ENCODE measurements around the gene MKS1.

The MKS1 gene

DNA sequence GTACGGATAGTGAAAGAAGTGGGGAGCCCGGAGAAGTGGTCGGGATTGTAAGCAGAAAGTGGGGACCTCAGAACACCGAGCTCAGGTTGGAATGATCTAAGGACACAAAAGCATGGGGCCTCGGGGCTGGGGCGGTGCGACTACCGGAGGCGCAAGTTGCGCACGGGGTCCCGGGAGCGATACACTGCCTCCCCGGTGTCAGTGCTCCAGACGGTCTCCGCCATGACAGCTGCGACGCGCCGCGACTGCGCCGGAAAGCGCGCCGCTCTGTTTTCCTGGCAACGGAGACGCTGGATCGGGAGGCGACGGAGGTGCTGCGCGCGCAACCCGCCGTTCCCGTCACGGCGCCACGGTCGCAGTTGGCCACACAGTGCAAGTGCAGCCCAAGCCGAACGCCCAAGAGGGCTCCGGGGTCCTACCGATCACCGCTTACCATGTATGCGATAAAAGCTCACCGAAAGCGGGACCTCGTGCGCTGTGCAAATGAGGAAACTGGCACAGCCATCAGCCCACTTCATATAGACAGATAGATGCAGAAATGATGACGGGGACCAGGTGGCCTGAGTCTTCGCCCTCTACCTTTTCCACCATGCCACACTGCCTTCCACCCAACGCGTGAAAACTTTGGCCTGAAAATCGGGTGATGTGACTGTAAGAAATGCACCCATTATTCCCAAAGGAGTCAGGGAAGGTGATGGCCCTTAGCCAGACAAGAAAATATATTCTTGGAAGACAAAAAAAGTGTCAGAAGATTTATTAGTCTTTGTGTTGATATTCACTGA is at the start of gene MKS1:
Gene MKS1, minus strand, starts transcription at position 249 of the 782 bp plus-strand sequence. Its CDS starts 25 bp downstream, at position 224.
- DNase-seq: peak; percentile 96

DNA sequence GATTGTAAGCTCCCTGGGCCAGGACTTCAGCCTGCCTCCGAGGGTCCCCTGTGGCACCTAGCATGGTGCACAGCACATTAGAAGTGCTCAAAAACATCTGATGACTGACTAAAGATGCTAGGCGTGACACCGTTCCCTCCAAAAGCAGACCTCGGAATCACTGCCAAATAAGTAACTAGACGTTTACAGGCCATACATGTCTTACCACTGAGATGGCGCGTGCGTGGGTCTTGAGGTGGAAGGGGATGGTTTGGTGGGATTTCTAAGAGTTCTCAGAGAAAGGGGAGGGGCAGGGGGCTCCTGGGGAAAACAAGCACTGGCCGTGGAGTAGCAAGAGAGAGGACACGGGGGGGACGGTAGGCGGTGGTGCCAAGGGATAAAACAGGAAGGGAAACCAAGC is 49.3 kb upstream of the MKS1 start:
- no peak for DNase-seq

DNA sequence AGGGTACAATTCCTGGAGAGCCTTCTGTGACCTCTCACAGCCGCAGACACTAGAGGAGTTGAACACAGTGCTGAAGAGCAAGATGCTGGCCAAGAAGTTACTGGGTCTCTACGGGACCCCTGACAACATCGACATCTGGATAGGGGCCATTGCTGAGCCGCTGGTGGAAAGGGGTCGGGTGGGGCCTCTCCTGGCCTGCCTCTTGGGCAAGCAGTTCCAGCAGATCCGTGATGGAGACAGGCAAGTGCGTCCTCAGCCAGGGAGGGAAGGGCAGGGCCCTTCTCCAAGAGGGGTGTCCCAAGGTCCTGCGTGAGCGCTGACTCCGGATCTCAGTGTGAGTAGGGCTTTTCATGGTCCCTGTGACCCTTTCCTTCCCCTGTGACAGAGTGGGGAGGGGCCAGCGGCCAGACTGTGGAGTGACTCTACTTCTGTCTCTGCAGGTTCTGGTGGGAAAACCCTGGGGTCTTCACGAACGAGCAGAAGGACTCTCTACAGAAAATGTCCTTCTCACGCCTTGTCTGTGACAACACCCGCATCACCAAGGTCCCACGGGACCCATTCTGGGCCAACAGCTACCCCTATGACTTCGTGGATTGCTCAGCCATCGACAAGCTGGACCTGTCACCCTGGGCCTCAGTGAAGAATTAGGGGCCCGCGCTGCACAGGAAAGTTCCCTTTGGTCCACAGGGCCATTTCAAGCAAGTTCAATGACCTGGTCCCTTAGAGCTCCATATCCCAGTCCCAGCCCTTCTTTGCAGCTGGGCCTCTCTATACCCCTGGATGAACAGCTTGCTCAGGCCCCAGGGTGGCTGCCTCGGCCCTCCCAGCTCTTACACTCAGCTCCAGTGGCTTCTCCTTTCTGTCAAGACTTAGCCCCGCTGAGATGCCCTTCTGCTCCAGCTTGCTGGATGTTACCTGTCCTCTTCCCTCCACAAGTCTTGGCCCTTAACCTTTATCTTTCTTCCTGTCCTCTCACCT is 48.6 kb upstream of the MKS1 start:
- no peak for DNase-seq

DNA sequence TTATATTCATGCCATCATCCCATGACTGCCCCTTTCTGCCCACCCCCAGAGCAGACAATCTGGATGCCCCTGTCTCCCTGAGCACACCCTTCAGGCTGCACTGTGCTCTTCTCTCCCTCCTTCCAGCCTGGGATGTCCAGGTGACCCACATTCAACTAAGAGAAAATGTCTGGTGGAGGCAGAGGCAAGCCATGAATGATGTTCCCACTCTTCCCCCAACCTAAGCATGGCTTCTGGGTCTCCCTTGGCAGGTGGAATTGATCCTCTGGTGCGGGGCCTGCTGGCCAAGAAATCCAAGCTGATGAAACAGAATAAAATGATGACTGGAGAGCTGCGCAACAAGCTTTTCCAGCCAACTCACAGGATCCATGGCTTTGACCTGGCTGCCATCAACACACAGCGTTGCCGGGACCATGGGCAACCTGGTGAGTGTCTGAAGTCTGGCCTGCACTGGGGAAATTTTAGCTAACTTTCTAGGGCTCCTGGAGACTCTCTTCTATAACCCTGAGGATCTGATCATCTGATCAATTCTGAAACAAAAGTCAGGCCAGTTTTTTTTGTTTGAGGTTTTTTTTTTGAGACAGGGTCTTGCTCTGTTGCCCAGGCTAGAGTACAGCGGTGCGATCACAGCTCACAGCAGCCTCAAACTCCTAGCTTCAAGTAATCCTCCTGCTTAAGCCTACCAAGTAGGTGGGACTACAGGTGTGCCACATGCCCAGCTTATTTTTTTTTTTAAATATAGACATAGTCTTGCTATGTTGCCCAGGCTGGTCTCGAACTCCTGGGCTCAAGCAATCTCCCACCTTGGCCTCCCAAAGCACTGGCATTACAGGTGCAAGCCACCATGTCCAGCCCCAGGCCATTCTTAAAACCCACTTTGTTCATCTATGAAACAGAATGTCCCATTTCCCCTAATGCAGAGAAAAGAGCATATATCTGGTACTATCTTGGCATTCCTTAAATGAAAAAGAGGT is 47.1 kb upstream of the MKS1 start:
- no peak for DNase-seq

DNA sequence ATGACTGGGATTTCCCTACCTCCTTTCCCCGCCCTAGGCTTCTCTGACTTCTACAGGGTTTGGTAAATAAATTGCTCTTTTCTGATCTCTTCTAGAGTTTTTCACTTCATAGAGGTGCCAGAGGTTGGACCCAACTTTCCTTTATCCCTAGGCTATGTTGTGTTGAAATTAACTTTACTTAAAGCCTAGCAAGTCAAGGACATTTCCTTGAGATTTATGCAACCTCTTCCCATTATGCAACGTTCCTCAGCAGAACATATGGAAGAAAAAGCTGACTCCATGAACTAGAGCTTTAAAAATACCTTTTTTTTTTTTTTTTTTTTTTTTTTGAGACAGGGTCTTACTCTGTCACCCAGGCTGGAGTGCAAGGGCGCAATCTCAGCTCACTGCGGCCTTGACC is 46.2 kb upstream of the MKS1 start:
- DNase-seq: no peak

DNA sequence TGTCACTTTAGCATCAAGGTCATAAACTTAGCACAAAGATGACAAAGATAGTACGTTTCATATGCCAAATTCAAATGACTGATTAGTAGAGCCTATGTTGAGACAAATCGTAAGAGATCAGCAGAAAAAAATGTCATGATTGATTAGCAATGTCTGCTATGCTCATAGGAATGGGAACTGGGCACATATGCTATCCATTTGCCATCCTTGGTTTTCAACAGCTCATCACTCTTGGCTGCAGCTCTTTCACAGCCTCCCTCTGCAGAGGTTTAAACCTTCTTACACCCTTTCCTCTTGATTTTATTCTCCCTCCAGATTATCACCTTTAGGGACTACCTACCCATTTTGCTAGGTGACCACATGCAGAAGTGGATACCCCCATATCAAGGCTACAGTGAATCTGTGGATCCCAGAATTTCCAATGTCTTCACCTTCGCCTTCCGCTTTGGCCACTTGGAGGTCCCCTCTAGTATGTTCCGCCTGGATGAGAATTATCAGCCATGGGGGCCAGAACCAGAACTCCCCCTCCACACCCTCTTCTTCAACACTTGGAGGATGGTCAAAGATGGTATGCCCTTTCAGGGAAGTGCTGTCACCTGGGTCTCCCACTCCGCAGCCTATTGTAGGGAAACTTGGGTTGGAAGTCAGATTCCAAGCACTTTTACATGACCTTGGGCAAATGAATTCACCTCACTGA is 45.5 kb upstream of the MKS1 start:
- no peak for DNase-seq

DNA sequence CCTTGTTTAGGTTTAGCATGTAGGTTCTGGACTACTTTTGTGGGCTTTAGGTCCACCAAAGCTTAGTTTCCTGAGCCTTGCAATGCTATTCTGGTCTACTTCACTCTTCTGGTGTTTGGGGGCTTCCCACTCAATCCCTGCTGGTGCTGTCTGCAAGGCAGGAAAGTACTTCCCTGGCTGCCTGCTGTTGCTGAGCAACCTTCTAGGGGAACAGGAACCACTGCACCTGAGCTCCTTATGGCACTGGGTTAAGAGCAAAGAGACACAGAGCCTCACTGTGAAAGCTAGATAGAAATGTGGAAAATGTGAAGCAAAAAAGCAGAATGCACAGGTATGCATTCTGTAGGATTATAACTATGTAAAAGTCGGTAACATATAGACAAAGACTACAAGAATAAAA is 44.7 kb upstream of the MKS1 start:
- DNase-seq: no peak

DNA sequence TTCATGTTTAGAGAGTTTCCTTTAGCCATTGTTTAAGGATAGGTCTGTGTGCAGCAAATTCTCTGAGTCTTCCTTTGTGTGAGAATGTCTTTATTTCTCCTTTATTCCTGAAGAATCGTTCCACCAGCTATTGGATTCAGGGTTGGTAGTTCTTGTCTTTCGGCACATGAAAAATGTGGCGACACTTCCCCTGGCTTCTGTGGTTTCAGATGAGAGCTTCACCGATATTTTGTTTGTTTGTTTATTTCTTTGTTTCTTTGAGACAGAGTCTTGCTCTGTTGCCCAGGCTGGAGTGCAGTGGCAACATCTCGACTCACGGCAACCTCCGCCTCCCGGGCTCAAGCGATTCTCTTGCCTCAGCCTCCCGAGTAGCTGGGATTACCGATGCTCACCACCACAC is 43.1 kb upstream of the MKS1 start:
- DNase-seq: no peak

DNA sequence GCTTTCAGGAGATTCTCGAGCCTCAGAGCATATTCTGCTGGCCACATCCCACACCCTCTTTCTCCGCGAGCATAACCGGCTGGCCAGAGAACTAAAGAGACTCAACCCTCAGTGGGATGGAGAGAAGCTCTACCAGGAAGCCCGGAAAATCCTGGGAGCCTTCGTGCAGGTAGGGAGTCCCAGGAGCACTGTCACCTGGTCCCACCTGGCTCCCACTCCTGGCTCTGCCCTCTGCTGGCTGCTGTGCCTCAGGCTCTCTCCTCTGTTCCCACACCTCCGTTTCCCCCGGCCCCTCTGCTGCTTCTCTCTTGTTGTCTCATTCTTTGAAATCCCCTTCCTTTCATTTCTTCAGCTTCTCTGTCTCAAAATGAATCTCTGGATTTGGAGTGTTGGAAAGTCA is 35.7 kb upstream of the MKS1 start:
- DNase-seq: no peak

DNA sequence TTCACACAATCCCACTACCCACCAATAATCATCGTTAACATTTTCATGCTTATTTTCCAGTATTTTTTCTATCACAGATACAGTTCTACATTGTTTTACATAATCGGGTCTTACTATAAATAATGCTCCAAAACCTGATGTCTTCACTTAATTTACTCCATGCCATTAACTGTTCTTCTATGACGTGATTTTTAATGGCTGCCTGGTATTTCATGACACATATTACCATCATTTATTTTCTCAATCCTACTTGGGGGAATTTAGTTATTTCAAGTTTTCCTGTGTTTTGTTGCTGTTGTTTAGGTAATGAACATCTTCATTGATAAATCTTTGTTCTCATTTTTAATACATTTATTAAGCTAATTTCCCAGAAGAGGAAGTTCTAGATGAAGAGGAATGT is 34.0 kb upstream of the MKS1 start:
- DNase-seq: no peak

DNA sequence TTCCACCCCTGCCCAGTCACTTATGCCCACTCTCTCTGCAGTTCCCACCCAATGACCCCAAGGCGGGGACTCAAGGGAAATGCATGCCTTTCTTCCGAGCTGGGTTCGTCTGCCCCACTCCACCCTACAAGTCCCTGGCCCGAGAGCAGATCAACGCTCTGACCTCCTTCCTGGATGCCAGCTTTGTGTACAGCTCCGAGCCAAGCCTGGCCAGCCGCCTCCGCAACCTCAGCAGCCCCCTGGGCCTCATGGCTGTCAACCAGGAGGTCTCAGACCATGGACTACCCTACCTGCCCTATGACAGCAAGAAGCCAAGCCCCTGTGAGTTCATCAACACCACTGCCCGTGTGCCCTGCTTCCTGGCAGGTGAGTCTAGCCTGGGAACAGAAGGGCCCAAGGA is 33.1 kb upstream of the MKS1 start:
- DNase-seq: no peak

DNA sequence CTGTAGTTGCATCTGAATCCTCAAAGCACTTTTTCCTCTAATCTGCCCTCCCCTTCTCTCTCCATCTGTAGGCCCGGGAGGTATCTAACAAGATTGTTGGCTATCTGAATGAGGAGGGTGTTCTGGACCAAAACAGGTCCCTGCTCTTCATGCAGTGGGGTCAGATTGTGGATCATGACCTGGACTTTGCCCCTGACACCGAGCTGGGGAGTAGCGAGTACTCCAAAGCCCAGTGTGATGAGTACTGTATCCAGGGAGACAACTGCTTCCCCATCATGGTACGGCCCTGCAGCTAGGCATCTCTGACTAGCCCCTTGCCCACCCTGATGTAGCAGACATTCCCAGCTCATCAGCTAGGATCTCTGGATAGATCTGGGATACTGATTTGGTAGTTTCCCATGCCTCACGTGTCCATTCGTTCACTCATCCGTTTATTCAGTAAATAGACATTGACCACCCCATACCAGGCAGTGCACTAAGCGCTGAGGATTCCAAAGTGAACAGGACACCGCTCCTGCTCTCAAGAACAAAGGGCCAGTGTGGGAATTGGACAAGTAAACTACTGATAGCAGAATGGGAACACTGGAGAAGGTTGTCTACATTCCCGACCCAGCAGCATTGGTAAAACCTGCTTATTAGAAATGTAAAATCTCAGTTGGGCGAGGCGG is 31.4 kb upstream of the MKS1 start:
- DNase-seq: no peak

DNA sequence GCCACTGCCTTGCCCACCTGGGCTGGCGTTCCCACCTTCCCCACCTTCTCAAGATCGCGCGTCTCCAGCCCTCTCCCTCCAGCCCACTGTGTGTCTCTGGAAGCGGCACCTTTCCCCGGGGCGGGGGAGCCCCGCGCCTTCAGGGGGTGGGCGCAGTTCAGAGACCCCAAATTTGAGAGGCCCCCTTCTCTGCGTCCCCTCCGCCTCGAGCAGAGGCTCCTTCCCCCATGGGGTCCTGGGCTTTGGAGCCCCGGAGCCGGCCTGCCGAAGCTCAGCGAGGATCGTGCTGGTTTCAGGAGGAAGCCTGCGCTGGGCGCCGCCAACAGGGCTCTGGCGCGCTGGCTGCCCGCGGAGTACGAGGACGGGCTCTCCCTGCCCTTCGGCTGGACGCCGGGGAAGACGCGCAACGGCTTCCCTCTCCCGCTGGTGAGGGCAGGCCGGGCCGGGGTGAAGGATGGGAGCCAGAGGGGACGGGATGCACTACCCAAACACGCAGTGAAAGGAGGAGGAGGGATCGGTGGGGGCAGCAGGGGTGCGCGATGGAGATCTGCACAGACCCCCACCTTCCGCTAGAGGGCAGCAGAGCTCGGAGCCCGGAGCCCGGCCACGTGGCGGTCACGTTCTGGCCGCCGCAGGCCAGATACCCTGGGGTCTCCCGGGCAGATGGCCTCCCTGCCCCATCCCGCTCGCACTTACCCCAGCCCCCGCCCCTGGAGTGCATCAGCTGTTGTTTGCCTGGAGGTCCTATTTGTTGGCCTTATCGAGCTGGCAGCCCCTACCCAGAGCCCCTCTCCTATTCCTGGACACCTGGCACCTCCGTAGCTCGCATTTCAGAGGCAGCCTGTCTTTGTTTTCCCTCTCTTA is 30.4 kb upstream of the MKS1 start:
- peak; percentile 77 for DNase-seq

DNA sequence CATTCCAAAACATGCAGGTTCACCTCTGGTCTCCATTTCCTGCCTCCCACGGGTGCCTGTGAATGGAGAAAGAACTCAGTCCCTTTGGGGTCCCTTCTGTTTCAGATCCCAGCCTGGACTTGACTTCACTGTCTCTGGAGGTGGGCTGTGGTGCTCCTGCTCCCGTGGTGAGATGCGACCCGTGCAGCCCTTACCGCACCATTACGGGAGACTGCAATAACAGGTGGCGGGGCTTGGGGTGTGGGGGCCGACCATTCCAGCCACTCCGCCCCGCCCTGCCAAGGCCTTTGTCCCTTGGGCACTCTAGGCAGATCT is 29.9 kb upstream of the MKS1 start:
- no peak for DNase-seq

DNA sequence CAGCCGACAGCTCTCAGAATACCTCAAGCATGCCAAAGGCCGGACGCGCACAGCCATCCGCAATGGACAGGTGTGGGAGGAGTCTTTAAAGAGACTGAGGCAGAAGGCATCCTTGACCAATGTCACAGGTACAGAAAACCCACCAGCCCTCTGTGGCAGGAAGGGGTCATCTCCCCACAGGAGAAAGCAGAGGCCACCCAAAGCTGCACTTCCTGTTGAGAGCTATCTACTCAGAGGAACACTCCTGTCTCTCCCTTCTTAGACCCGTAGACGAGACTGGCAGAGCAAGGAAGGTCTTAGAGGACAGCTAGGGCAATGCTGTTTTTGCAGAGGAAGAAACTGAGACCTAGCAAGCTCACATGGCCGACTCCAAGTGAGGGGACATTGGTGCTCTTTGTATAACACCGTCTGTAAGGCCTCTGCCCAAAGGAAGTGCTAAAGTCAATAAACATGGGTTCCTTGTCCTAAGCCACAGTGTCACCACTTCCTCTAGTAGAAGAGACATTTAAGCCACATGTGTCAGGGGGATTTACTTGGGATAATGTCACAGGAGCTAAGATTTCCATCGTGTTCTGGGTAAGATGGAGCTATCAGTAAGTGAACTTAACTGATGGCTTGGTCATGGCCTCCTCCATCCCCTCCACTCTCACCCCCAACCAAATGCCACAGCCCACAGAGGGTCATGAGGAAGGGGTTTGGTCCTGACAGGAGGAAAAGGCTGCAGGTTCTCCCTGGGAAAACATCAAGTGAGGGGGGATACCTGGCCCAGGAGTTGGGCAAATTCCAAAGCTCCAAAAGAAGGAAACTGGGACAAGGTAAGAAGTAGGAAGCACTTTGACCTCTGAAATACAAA is 28.7 kb upstream of the MKS1 start:
- DNase-seq: no peak

DNA sequence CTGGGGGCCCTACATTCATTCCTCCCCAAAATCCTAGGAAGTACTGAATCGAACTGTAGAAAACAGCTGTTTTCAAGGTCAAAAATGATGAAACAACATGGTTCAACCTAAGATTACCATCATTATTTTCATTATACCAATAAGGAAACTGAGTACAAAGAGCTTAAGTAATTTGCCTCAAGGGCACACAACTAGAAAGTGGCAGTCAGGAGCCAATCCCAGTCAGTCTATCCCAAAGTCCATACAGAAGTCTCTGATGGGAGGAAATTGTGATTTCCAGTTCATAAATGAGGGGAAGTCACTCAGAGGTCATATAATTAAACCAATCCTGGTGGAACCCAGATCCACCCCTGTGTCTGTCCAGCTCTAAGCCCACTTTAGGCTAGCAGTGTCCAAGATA is 27.7 kb upstream of the MKS1 start:
- no peak for DNase-seq

DNA sequence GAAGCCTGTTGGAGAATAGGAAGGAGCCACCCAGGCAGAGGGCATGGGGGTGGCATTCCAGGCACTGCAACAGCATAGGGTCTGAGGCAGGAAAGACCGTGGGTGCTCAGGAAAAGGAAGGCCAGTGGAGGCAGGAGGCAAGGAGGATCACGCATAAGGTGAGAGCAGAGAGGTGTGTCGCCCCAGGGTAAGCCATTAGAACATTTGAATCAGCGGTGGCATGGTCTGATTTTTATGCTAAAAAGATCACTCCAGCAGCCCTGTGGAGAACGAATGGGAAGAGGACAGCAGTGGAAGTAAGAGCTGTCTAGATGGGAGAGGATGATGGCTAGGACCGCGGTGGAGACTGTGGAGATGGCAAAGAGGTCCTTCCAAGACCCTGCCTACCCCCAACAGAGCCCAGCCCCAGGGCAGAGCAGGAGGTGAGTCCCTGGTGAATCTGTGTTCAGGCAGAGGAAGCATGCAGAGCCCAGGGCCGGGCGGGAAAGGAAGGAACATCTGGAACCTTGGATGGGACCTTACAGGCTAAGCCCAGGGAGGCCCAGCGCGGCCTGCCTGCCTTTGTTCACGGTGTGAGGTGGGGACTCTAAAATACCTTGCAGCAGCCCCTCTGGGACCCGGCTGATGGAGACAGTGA is 27.2 kb upstream of the MKS1 start:
- DNase-seq: no peak

DNA sequence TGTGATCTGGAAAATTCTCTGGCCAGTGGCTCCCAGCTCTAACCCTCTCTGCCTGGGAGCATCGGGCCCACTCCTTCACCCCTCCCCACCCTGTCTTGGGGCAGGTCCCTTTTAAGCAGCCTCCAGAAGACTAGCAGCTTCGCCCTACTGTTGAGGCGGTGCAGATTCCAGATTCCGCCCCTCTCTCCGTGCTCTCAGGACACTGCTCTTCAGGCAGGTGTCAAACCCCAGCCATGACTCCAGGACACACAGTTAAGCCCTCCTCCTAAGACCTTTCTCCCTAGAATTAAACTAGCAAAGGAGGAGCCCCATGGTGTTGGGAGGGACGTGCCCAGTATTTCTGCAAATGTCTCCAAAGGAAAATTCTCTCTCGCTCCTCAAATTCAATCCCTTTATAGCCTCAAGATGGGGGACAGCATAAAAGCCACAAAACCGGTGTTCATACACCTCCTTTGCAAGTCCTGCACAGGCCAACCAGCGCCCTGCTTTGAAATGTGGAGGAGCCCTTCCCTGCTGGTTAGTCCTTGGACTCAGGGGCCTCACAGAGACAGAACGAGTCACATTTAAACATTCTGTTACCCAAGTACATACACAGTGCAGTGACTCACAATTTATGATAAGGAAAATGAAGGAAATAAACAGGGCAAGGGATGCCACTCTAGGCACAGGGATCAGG is 26.5 kb upstream of the MKS1 start:
- no peak for DNase-seq

DNA sequence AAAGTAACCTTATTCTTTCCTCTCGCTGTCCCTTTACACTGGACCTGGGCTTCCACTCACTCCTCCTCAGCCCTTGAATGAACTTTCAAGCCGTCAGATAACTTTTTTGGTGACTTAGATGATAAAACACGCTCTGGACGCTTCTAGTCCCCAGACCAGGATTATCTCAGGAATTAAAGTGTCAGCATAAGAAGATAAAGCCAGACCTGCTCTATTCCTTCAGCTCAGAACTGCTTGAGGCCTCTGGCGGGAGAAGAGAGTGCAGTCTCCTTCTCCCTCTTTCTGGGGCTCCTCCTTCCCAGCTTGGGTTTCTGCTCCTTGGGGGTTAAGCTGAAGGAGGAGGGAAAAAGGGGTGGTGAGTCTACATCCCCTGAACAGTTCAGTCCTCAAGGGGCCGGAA is 25.9 kb upstream of the MKS1 start:
- no peak for DNase-seq

Measured in CD4-positive, alpha-beta T cell treated with Interleukin-10 for 1 hour (primary cell).